GM23338 (cell line): ENCODE results near the gene SORCS3. TPM values are rescaled to one million over a fixed set of nuclear protein-coding genes. Genes with fewer than 3 reads are reported as not detected.

Source experiments
- ATAC-seq: fragments of 200-7000 bp; cut with Tn5 transposase; 3 replicates; pipeline ENCODE4 v1.9.1; 2020
- DNase-seq: peaks from one replicate; pipeline ENCODE4 v3.0.0-alpha.2; 2015; ENCODE audit warnings: low spot score
- H2AFZ ChIP-seq: fragments of 200-600 bp; sonication (generic); 2 replicates; pipeline ENCODE4 v1.8.0; 2016; ENCODE audit warnings: antibody characterized with exemption, mild to moderate bottlenecking, moderate library complexity
- H3F3A ChIP-seq: fragments of 200-600 bp; sonication (generic); replicated peaks from 2 replicates; pipeline ENCODE4 v1.8.0; 2017; ENCODE audit warnings: antibody characterized with exemption, mixed run types, low read depth
- H3K27ac ChIP-seq: fragments of 200-600 bp; sonication (generic); 2 replicates; pipeline ENCODE4 v1.6.1; 2016; ENCODE audit warnings: low read depth
- H3K27me3 ChIP-seq: fragments of 200-600 bp; sonication (generic); 2 replicates; pipeline ENCODE4 v1.8.0; 2016; ENCODE audit warnings: mild to moderate bottlenecking, mixed run types, moderate library complexity; ENCODE audit not compliant: insufficient read depth
- H3K36me3 ChIP-seq: fragments of 200-600 bp; sonication (generic); 2 replicates; pipeline ENCODE4 v1.8.0; 2016; ENCODE audit warnings: mild to moderate bottlenecking; ENCODE audit not compliant: insufficient read depth
- H3K4me1 ChIP-seq: fragments of 200-600 bp; sonication (generic); 2 replicates; pipeline ENCODE4 v1.8.0; 2016; ENCODE audit warnings: mild to moderate bottlenecking, moderate library complexity; ENCODE audit not compliant: insufficient read depth
- H3K4me2 ChIP-seq: fragments of 200-600 bp; sonication (generic); 2 replicates; pipeline ENCODE4 v1.7.1; 2017; ENCODE audit warnings: mixed run types
- H3K4me3 ChIP-seq: fragments of 200-600 bp; sonication (generic); 2 replicates; pipeline ENCODE4 v1.6.1; 2016; ENCODE audit warnings: mixed run types
- H3K79me2 ChIP-seq: fragments of 200-600 bp; sonication (generic); replicated peaks from 2 replicates; pipeline ENCODE4 v1.8.0; 2017; ENCODE audit warnings: mild to moderate bottlenecking; ENCODE audit not compliant: insufficient read depth
- H3K9me2 ChIP-seq: fragments of 200-600 bp; sonication (generic); 2 replicates; pipeline ENCODE4 v1.8.0; 2017; ENCODE audit not compliant: insufficient read depth
- H4K20me1 ChIP-seq: fragments of 200-600 bp; sonication (generic); replicated peaks from 2 replicates; pipeline ENCODE4 v1.8.0; 2017; ENCODE audit warnings: mild to moderate bottlenecking; ENCODE audit not compliant: insufficient read depth
- H3K27ac Mint-ChIP-seq: 2 replicates; pipeline ENCODE4 v1.8.0; 2020; ENCODE audit warnings: inconsistent platforms, mild to moderate bottlenecking, moderate library complexity, mixed read lengths
- H3K27me3 Mint-ChIP-seq: 3 replicates; pipeline ENCODE4 v1.8.0; 2022; ENCODE audit warnings: low read depth, mild to moderate bottlenecking, moderate library complexity, mixed read lengths, inconsistent platforms; ENCODE audit not compliant: insufficient read depth, poor library complexity
- H3K36me3 Mint-ChIP-seq: 3 replicates; pipeline ENCODE4 v1.8.0; 2021; ENCODE audit warnings: low read depth, mild to moderate bottlenecking, inconsistent platforms, moderate library complexity, mixed read lengths
- H3K4me1 Mint-ChIP-seq: 3 replicates; pipeline ENCODE4 v1.8.0; 2020; ENCODE audit warnings: mild to moderate bottlenecking, inconsistent platforms, mixed read lengths
- H3K4me3 Mint-ChIP-seq: 3 replicates; pipeline ENCODE4 v1.8.0; 2021; ENCODE audit warnings: moderate library complexity, mild to moderate bottlenecking, inconsistent platforms, mixed read lengths
- H3K9me3 Mint-ChIP-seq: 3 replicates; pipeline ENCODE4 v1.8.0; 2020; ENCODE audit warnings: moderate library complexity, mild to moderate bottlenecking, inconsistent platforms, mixed read lengths
- CREB1 ChIP-seq: fragments of 250-450 bp; sonication (Bioruptor Pico); IDR thresholded peaks from 2 replicates; pipeline ENCODE4 v1.5.0; 2020; ENCODE audit warnings: low read depth, mild to moderate bottlenecking, moderate library complexity
- EZH2 ChIP-seq: fragments of 200-600 bp; sonication (generic); IDR thresholded peaks from one replicate; pipeline ENCODE4 v1.8.0; 2017; ENCODE audit warnings: antibody characterized with exemption, mild to moderate bottlenecking, low read depth; ENCODE audit not compliant: unreplicated experiment
- EZH2phosphoT487 ChIP-seq: fragments of 200-600 bp; sonication (generic); IDR thresholded peaks from one replicate; pipeline ENCODE4 v1.8.1; 2018; ENCODE audit warnings: antibody characterized with exemption; ENCODE audit not compliant: unreplicated experiment
- JUNB ChIP-seq: IDR thresholded peaks from one replicate; pipeline ENCODE4 v1.6.1; 2016; ENCODE audit warnings: antibody characterized with exemption; ENCODE audit not compliant: unreplicated experiment
- NANOG ChIP-seq: IDR thresholded peaks from 2 replicates; pipeline ENCODE4 v1.6.1; 2016; ENCODE audit warnings: antibody characterized with exemption, borderline replicate concordance
- ZNF114 ChIP-seq: fragments of 250-450 bp; sonication (Bioruptor Pico); IDR thresholded peaks from 2 replicates; pipeline ENCODE4 v1.5.0; 2020; ENCODE audit warnings: mild to moderate bottlenecking, moderate library complexity
- ZNF331 ChIP-seq: fragments of 250-450 bp; sonication (Bioruptor Pico); IDR thresholded peaks from 2 replicates; pipeline ENCODE4 v1.5.0; 2020; ENCODE audit warnings: low read depth, mild to moderate bottlenecking, moderate library complexity
- polyA plus RNA-seq: library from polyadenylated mRNA; unstranded; fragments of >200 nt; fragmentation: Nextera tagmentation; extraction: Ambion mirVana; gene quantifications from 2 replicates; pipeline ENCODE4 v1.2.1, GENCODE V29; 2016
- total RNA-seq: library from RNA; depleted of rRNA; stranded (reverse); fragments of >200 nt; shearing (Covaris generic); gene quantifications from 2 replicates; pipeline ENCODE4 v1.2.3, GENCODE V29; 2014
- TF ChIP-seq, protein P1 (sequence below): IDR thresholded peaks from 2 replicates; pipeline ENCODE4 v1.6.1; 2016; ENCODE audit warnings: antibody characterized with exemption
- TF ChIP-seq, protein P2 (sequence below): IDR thresholded peaks from one replicate; pipeline ENCODE4 v1.6.1; 2018; ENCODE audit warnings: antibody characterized with exemption; ENCODE audit not compliant: unreplicated experiment
- TF ChIP-seq, protein P3 (sequence below), 2 experiments: fragments of 200-600 bp in 1 of 2; sonication (generic) in 1 of 2; conservative IDR thresholded peaks; 2 replicates each; pipeline versions ENCODE4 v1.5.1 to v1.6.1; 2016 to 2017; ENCODE audit warnings: antibody characterized with exemption in 2 of 2, low read depth in 2 of 2, mild to moderate bottlenecking in 2 of 2, moderate library complexity in 1 of 2
- TF ChIP-seq, protein P4 (sequence below): fragments of 250-450 bp; sonication (Bioruptor Pico); IDR thresholded peaks from 2 replicates; pipeline ENCODE4 v1.5.0; 2020; ENCODE audit warnings: mild to moderate bottlenecking, moderate library complexity

The SORCS3 gene
- total and polyA plus RNA-seq, 2 experiments from 2014 or later: 0.37 to 1.4 TPM

DNA sequence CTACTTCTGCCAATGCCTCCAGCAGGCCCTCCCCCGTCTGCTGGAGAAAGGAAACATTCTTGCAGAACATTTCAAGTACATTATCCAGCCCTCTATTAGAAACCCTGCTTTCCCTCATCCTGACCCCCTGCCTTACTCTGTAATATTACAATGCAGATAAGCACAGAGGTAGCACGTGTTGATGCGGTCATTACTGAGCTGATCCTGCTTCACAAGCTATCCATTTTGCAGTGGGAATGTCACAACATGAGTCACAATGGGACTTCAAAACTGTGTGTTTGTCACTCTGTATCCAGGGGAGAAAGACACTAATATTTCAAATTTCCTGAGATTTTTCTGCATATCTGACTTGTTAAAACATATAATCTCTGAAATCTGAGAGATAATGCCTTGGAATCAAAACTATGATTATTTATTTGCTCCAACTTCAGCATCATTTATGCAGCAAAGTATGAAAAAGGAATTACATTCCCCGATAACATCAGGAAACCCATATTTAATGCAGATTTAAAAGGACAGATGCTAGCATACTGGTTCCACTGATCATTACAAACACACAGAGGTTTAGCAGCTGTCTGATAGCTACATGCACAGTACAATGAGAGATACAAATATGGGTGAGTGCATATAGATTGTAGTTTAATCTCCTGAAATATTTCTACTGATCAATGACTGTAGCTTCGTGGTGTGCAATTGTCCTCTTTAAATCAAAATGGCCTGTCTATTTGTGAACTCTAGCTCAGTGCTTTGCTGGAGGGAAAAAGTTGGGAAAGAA is 239.7 kb downstream of the SORCS3 start:
- peaks cover 8% of the 10 kb centered on the region for H3K4me1 Mint-ChIP-seq
- no peak overlapping the region for H3K4me3 Mint-ChIP-seq
- DNase-seq: no peak
- ATAC-seq: no peak
- H4K20me1 ChIP-seq: no peaks in the 10 kb centered on the region
- H3K27ac ChIP-seq: no peak overlapping the region
- H3K4me3 ChIP-seq: no peak overlapping the region
- no peaks in the 10 kb centered on the region for H3K36me3 ChIP-seq
- no peaks in the 10 kb centered on the region for H3K9me2 ChIP-seq
- no peak overlapping the region for H3K4me2 ChIP-seq
- H2AFZ ChIP-seq: no peak overlapping the region
- peaks cover 2% of the 10 kb centered on the region for H3K27me3 Mint-ChIP-seq
- no peaks in the 10 kb centered on the region for H3K9me3 Mint-ChIP-seq
- no peaks in the 10 kb centered on the region for H3K36me3 Mint-ChIP-seq
- H3K27me3 ChIP-seq: no peaks in the 10 kb centered on the region
- TF ChIP-seq EZH2phosphoT487 (no peak), ZNF331 (CRISPR knock-in tag) (no peak), JUNB (no peak), CREB1 (CRISPR knock-in tag) (no peak), NANOG (no peak), EZH2 (no peak), ZNF114 (CRISPR knock-in tag) (no peak)
- TF ChIP-seq, protein P1, sequence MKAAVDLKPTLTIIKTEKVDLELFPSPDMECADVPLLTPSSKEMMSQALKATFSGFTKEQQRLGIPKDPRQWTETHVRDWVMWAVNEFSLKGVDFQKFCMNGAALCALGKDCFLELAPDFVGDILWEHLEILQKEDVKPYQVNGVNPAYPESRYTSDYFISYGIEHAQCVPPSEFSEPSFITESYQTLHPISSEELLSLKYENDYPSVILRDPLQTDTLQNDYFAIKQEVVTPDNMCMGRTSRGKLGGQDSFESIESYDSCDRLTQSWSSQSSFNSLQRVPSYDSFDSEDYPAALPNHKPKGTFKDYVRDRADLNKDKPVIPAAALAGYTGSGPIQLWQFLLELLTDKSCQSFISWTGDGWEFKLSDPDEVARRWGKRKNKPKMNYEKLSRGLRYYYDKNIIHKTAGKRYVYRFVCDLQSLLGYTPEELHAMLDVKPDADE: no peak
- TF ChIP-seq, protein P2, sequence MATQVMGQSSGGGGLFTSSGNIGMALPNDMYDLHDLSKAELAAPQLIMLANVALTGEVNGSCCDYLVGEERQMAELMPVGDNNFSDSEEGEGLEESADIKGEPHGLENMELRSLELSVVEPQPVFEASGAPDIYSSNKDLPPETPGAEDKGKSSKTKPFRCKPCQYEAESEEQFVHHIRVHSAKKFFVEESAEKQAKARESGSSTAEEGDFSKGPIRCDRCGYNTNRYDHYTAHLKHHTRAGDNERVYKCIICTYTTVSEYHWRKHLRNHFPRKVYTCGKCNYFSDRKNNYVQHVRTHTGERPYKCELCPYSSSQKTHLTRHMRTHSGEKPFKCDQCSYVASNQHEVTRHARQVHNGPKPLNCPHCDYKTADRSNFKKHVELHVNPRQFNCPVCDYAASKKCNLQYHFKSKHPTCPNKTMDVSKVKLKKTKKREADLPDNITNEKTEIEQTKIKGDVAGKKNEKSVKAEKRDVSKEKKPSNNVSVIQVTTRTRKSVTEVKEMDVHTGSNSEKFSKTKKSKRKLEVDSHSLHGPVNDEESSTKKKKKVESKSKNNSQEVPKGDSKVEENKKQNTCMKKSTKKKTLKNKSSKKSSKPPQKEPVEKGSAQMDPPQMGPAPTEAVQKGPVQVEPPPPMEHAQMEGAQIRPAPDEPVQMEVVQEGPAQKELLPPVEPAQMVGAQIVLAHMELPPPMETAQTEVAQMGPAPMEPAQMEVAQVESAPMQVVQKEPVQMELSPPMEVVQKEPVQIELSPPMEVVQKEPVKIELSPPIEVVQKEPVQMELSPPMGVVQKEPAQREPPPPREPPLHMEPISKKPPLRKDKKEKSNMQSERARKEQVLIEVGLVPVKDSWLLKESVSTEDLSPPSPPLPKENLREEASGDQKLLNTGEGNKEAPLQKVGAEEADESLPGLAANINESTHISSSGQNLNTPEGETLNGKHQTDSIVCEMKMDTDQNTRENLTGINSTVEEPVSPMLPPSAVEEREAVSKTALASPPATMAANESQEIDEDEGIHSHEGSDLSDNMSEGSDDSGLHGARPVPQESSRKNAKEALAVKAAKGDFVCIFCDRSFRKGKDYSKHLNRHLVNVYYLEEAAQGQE: no peak
- TF ChIP-seq, protein P3, sequence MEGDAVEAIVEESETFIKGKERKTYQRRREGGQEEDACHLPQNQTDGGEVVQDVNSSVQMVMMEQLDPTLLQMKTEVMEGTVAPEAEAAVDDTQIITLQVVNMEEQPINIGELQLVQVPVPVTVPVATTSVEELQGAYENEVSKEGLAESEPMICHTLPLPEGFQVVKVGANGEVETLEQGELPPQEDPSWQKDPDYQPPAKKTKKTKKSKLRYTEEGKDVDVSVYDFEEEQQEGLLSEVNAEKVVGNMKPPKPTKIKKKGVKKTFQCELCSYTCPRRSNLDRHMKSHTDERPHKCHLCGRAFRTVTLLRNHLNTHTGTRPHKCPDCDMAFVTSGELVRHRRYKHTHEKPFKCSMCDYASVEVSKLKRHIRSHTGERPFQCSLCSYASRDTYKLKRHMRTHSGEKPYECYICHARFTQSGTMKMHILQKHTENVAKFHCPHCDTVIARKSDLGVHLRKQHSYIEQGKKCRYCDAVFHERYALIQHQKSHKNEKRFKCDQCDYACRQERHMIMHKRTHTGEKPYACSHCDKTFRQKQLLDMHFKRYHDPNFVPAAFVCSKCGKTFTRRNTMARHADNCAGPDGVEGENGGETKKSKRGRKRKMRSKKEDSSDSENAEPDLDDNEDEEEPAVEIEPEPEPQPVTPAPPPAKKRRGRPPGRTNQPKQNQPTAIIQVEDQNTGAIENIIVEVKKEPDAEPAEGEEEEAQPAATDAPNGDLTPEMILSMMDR (conservative IDR thresholded peaks at IDR 0.05; ENCODE audit: low read depth in 2 of 2): no peak
- TF ChIP-seq, protein P4, sequence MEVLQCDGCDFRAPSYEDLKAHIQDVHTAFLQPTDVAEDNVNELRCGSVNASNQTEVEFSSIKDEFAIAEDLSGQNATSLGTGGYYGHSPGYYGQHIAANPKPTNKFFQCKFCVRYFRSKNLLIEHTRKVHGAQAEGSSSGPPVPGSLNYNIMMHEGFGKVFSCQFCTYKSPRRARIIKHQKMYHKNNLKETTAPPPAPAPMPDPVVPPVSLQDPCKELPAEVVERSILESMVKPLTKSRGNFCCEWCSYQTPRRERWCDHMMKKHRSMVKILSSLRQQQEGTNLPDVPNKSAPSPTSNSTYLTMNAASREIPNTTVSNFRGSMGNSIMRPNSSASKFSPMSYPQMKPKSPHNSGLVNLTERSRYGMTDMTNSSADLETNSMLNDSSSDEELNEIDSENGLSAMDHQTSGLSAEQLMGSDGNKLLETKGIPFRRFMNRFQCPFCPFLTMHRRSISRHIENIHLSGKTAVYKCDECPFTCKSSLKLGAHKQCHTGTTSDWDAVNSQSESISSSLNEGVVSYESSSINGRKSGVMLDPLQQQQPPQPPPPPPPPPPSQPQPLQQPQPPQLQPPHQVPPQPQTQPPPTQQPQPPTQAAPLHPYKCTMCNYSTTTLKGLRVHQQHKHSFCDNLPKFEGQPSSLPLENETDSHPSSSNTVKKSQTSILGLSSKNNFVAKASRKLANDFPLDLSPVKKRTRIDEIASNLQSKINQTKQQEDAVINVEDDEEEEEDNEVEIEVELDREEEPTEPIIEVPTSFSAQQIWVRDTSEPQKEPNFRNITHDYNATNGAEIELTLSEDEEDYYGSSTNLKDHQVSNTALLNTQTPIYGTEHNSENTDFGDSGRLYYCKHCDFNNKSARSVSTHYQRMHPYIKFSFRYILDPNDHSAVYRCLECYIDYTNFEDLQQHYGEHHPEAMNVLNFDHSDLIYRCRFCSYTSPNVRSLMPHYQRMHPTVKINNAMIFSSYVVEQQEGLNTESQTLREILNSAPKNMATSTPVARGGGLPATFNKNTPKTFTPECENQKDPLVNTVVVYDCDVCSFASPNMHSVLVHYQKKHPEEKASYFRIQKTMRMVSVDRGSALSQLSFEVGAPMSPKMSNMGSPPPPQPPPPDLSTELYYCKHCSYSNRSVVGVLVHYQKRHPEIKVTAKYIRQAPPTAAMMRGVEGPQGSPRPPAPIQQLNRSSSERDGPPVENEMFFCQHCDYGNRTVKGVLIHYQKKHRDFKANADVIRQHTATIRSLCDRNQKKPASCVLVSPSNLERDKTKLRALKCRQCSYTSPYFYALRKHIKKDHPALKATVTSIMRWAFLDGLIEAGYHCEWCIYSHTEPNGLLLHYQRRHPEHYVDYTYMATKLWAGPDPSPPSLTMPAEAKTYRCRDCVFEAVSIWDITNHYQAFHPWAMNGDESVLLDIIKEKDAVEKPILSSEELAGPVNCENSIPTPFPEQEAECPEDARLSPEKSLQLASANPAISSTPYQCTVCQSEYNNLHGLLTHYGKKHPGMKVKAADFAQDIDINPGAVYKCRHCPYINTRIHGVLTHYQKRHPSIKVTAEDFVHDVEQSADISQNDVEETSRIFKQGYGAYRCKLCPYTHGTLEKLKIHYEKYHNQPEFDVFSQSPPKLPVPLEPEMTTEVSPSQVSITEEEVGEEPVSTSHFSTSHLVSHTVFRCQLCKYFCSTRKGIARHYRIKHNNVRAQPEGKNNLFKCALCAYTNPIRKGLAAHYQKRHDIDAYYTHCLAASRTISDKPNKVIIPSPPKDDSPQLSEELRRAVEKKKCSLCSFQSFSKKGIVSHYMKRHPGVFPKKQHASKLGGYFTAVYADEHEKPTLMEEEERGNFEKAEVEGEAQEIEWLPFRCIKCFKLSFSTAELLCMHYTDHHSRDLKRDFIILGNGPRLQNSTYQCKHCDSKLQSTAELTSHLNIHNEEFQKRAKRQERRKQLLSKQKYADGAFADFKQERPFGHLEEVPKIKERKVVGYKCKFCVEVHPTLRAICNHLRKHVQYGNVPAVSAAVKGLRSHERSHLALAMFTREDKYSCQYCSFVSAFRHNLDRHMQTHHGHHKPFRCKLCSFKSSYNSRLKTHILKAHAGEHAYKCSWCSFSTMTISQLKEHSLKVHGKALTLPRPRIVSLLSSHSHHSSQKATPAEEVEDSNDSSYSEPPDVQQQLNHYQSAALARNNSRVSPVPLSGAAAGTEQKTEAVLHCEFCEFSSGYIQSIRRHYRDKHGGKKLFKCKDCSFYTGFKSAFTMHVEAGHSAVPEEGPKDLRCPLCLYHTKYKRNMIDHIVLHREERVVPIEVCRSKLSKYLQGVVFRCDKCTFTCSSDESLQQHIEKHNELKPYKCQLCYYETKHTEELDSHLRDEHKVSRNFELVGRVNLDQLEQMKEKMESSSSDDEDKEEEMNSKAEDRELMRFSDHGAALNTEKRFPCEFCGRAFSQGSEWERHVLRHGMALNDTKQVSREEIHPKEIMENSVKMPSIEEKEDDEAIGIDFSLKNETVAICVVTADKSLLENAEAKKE: no peak
- no peaks in the 10 kb centered on the region for H3K79me2 ChIP-seq
- no peaks in the 10 kb centered on the region for H3F3A ChIP-seq
- no peak overlapping the region for H3K27ac Mint-ChIP-seq
- H3K4me1 ChIP-seq: peaks cover 12% of the 10 kb centered on the region; the same call in 1 of the 2 replicates
